ENCODE data around the gene ADNP2.
A peak's percentile ranks its signal among the peaks of the same experiment; 100 is the strongest.

The ADNP2 gene

GRCh38 chr18:80149667-80150066, 40.6 kb downstream of the ADNP2 start:
- H3K4me3 ChIP-seq (ENCODE audit: low read length): no peak overlapping the region
- no peak for DNase-seq (ENCODE audit: low read depth)
- TF ChIP-seq, protein P1, sequence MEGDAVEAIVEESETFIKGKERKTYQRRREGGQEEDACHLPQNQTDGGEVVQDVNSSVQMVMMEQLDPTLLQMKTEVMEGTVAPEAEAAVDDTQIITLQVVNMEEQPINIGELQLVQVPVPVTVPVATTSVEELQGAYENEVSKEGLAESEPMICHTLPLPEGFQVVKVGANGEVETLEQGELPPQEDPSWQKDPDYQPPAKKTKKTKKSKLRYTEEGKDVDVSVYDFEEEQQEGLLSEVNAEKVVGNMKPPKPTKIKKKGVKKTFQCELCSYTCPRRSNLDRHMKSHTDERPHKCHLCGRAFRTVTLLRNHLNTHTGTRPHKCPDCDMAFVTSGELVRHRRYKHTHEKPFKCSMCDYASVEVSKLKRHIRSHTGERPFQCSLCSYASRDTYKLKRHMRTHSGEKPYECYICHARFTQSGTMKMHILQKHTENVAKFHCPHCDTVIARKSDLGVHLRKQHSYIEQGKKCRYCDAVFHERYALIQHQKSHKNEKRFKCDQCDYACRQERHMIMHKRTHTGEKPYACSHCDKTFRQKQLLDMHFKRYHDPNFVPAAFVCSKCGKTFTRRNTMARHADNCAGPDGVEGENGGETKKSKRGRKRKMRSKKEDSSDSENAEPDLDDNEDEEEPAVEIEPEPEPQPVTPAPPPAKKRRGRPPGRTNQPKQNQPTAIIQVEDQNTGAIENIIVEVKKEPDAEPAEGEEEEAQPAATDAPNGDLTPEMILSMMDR (conservative IDR thresholded peaks at IDR 0.05; ENCODE audit: low read depth, low read length): no peak

DNA sequence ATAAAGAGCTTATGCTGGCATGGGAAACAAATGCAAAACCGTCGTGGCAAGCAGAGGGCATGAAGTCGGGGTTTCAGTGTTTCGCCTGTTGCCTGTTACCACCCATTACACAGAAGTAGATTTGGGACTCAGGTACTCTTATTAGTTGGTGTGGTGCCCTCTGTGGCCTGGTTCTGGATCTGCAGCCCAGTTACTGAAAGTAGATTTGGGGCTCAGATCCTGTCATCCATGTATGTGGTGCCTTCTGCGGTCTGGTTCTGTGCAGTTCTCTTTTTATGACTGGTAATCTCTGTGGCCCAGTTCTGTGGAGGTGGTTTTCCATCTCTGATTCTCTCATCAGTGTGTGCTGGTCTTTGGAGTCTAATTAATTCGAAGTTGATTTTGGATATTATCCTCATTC, 45.2 kb downstream of the ADNP2 start:
- TF ChIP-seq, protein P1 (conservative IDR thresholded peaks at IDR 0.05; ENCODE audit: low read depth, low read length): peak; percentile 56
- DNase-seq (ENCODE audit: low read depth): no peak
- no peak overlapping the region for H3K4me3 ChIP-seq (ENCODE audit: low read length)

GRCh38 chr18:80157708-80158343, 48.8 kb downstream of the ADNP2 start:
- no peak overlapping the region for H3K4me3 ChIP-seq (ENCODE audit: low read length)
- TF ChIP-seq, protein P1 (conservative IDR thresholded peaks at IDR 0.05; ENCODE audit: low read depth, low read length): peak; percentile 99
- peak; percentile 26 for DNase-seq (ENCODE audit: low read depth)

DNA sequence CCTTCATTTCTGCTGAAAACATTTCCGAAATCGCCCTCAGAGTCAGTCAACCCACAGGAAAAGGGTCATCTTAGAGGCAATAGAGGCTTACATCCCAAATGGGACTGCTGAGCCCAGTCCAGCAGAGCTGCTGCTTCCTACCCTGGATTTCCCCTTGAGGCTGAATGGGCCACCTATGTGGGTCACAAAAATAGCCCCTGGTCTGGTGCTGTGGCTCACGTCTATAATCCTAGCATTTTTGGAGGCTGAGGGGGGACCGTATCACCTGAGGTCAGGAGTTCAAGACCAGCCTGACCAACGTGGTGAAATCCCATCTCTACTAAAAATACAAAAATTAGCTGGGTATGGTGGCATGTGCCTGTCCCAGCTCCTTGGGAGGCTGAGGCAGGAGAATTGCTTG, 49.3 kb downstream of the ADNP2 start:
- H3K4me3 ChIP-seq (ENCODE audit: low read length): no peak overlapping the region
- TF ChIP-seq, protein P1 (conservative IDR thresholded peaks at IDR 0.05; ENCODE audit: low read depth, low read length): no peak
- no peak for DNase-seq (ENCODE audit: low read depth)

- TF ChIP-seq, protein P1 (conservative IDR thresholded peaks at IDR 0.05; ENCODE audit: low read depth, low read length): peak; percentile 51
- no peak for DNase-seq (ENCODE audit: low read depth)
- peak overlapping the region; percentile 5 for H3K4me3 ChIP-seq (ENCODE audit: low read length)
Measured at GRCh38 chr18:80159713-80160636, 50.9 kb downstream of the ADNP2 start.

- DNase-seq (ENCODE audit: low read depth): no peak
- TF ChIP-seq, protein P1 (conservative IDR thresholded peaks at IDR 0.05; ENCODE audit: low read depth, low read length): no peak
- H3K4me3 ChIP-seq (ENCODE audit: low read length): no peak overlapping the region
Measured at GRCh38 chr18:80161781-80162417, 52.8 kb downstream of the ADNP2 start.
